Limb (tissue), 2 donors: ENCODE data around the gene GPR26.

ENCODE experiments used
- DNase-seq, 2 donors: peaks; one replicate each; pipeline ENCODE4 v3.0.0-alpha.2; 2016; ENCODE audit errors: extremely low spot score in 2 of 2

GPR26 gene

GRCh38 chr10:123666318-123667236 is at the start of gene GPR26:
Gene GPR26, plus strand, starts transcription at chr10:123666355. Its CDS starts 53 bp downstream, at chr10:123666408.
- no peak for DNase-seq

GRCh38 chr10:123618224-123618623 is 47.9 kb upstream of the GPR26 start:
- DNase-seq = no peak

- DNase-seq = no peak
Observed at GRCh38 chr10:123619067-123619855, 46.9 kb upstream of the GPR26 start.

GRCh38 chr10:123620621-123621020 is 45.5 kb upstream of the GPR26 start:
- no peak for DNase-seq

GRCh38 chr10:123621492-123621891 is 44.7 kb upstream of the GPR26 start:
- no peak for DNase-seq

GRCh38 chr10:123621916-123622315 is 44.2 kb upstream of the GPR26 start:
- no peak for DNase-seq

- no peak for DNase-seq
Observed at GRCh38 chr10:123622381-123622780, 43.8 kb upstream of the GPR26 start.

- no peak for DNase-seq
Observed at GRCh38 chr10:123624086-123624485, 42.1 kb upstream of the GPR26 start.

GRCh38 chr10:123633106-123633505 is 33.0 kb upstream of the GPR26 start:
- DNase-seq = no peak

- DNase-seq = no peak
Observed at GRCh38 chr10:123633636-123634035, 32.5 kb upstream of the GPR26 start.

GRCh38 chr10:123634221-123634620 is 31.9 kb upstream of the GPR26 start:
- no peak for DNase-seq

GRCh38 chr10:123635131-123635530 is 31.0 kb upstream of the GPR26 start:
- DNase-seq = no peak

- DNase-seq = no peak
Observed at GRCh38 chr10:123635745-123636144, 30.4 kb upstream of the GPR26 start.

- DNase-seq = no peak
Observed at GRCh38 chr10:123636598-123637325, 29.4 kb upstream of the GPR26 start.

- DNase-seq = no peak
Observed at GRCh38 chr10:123637326-123637880, 28.8 kb upstream of the GPR26 start.

GRCh38 chr10:123639131-123639530 is 27.0 kb upstream of the GPR26 start:
- DNase-seq = no peak

GRCh38 chr10:123640016-123640535 is 26.1 kb upstream of the GPR26 start:
- DNase-seq = no peak

- peak in 1 of 2 donors; percentile 38 for DNase-seq
Observed at GRCh38 chr10:123642293-123642692, 23.9 kb upstream of the GPR26 start.

- no peak for DNase-seq
Observed at GRCh38 chr10:123642697-123643096, 23.5 kb upstream of the GPR26 start.

- DNase-seq = no peak
Observed at GRCh38 chr10:123643315-123643714, 22.8 kb upstream of the GPR26 start.

- DNase-seq = no peak
Observed at GRCh38 chr10:123645016-123645415, 21.1 kb upstream of the GPR26 start.
